Inflammatory macrophage treated with lipopolysaccharide for 4 hours (primary cell): Measurements from ENCODE around the gene DNAJB13.
"Not testable (repeated sequence)": the region's sequence is repeated elsewhere in the genome, so short reads cannot be mapped to it uniquely, and the experiment has no call there.

Experiments
- DNase-seq: peaks from one replicate; pipeline ENCODE4 v3.0.0-alpha.2; 2020

The DNAJB13 gene

GRCh38 chr11:73950869-73951710 lies at the start of gene DNAJB13:
Gene DNAJB13, plus strand, starts transcription at chr11:73951026. Its CDS starts 44 bp downstream, at chr11:73951070.
- peak; percentile 29 for DNase-seq

- no peak for DNase-seq
Measured at GRCh38 chr11:73902303-73902702, 48.5 kb upstream of the DNAJB13 start.

- peak; percentile 40 for DNase-seq
Measured at GRCh38 chr11:73907191-73907590, 43.6 kb upstream of the DNAJB13 start.

GRCh38 chr11:73912026-73912425 lies 38.8 kb upstream of the DNAJB13 start:
- no peak for DNase-seq

- no peak for DNase-seq
Measured at GRCh38 chr11:73913472-73913871, 37.4 kb upstream of the DNAJB13 start.

- no peak for DNase-seq
Measured at GRCh38 chr11:73914284-73914683, 36.5 kb upstream of the DNAJB13 start.

- DNase-seq = no peak
Measured at GRCh38 chr11:73916435-73916834, 34.4 kb upstream of the DNAJB13 start.

- DNase-seq = no peak
Measured at GRCh38 chr11:73921180-73921579, 29.6 kb upstream of the DNAJB13 start.

- DNase-seq = no peak
Measured at GRCh38 chr11:73929388-73929787, 21.4 kb upstream of the DNAJB13 start.

GRCh38 chr11:73931039-73931645 lies 19.7 kb upstream of the DNAJB13 start:
- DNase-seq = peak; percentile 45

- DNase-seq = no peak
Measured at GRCh38 chr11:73931951-73932350, 18.9 kb upstream of the DNAJB13 start.

- no peak for DNase-seq
Measured at GRCh38 chr11:73932781-73933180, 18.0 kb upstream of the DNAJB13 start.

- DNase-seq = not testable (repeated sequence)
Measured at GRCh38 chr11:73936047-73936446, 14.8 kb upstream of the DNAJB13 start.

- DNase-seq = no peak
Measured at GRCh38 chr11:73939096-73939495, 11.7 kb upstream of the DNAJB13 start.

GRCh38 chr11:73940801-73941570 lies 9.8 kb upstream of the DNAJB13 start:
- no peak for DNase-seq

GRCh38 chr11:73942010-73942409 lies 8.8 kb upstream of the DNAJB13 start:
- DNase-seq = no peak

- DNase-seq = no peak
Measured at GRCh38 chr11:73944085-73944484, 6.7 kb upstream of the DNAJB13 start.

GRCh38 chr11:73944901-73945300 lies 5.9 kb upstream of the DNAJB13 start:
- DNase-seq = no peak

- no peak for DNase-seq
Measured at GRCh38 chr11:73945396-73945795, 5.4 kb upstream of the DNAJB13 start.

GRCh38 chr11:73946798-73947458 lies 3.9 kb upstream of the DNAJB13 start:
- no peak for DNase-seq

- no peak for DNase-seq
Measured at GRCh38 chr11:73949246-73949645, 1.6 kb upstream of the DNAJB13 start.

- DNase-seq = no peak
Measured at GRCh38 chr11:73949912-73950311, 914 bp upstream of the DNAJB13 start.

- DNase-seq = no peak
Measured at GRCh38 chr11:73951797-73952196, 971 bp downstream of the DNAJB13 start.
